Astrocyte (in vitro differentiated cells and primary cell): ENCODE results near the gene TAS2R13. TPM values are rescaled to one million over a fixed set of nuclear protein-coding genes. Genes with fewer than 3 reads are reported as not detected.

Experiments
- DNase-seq: peaks from one replicate; pipeline ENCODE4 v3.0.0-alpha.2; 2010; ENCODE audit warnings: low read depth
- FAIRE-seq: peaks from 2 replicates; lab custom pipeline; 2011; peaks lifted over from hg19 to GRCh38; lab: Jason Lieb, UNC
- H2AFZ ChIP-seq: 2 replicates; pipeline ENCODE4 v1.6.0; 2012; ENCODE audit warnings: low read depth, low read length, inconsistent platforms
- H3K27ac ChIP-seq: 2 replicates; pipeline ENCODE4 v1.5.1; 2011; ENCODE audit warnings: low read depth, low read length, inconsistent platforms
- H3K27me3 ChIP-seq: 2 replicates; pipeline ENCODE4 v1.6.0; 2011; ENCODE audit warnings: low read length, inconsistent platforms; ENCODE audit not compliant: insufficient read depth
- H3K36me3 ChIP-seq: 2 replicates; pipeline ENCODE4 v1.5.1; 2011; ENCODE audit warnings: low read length, inconsistent platforms; ENCODE audit not compliant: insufficient read depth
- H3K4me1 ChIP-seq: 2 replicates; pipeline ENCODE4 v1.5.1; 2011; ENCODE audit warnings: low read length, inconsistent platforms; ENCODE audit not compliant: insufficient read depth
- H3K4me2 ChIP-seq: 2 replicates; pipeline ENCODE4 v1.6.0; 2012; ENCODE audit warnings: low read length, inconsistent platforms
- H3K4me3 ChIP-seq: 2 replicates; pipeline ENCODE4 v1.5.1; 2011; ENCODE audit warnings: low read depth, mild to moderate bottlenecking, low read length, inconsistent platforms; ENCODE audit not compliant: insufficient read depth
- H3K79me2 ChIP-seq: 2 replicates; pipeline ENCODE4 v1.6.0; 2012; ENCODE audit warnings: mild to moderate bottlenecking, low read length, inconsistent platforms; ENCODE audit not compliant: insufficient read depth
- H3K9ac ChIP-seq: 2 replicates; pipeline ENCODE4 v1.6.0; 2012; ENCODE audit warnings: mild to moderate bottlenecking, low read length, inconsistent platforms
- H3K9me3 ChIP-seq: 2 replicates; pipeline ENCODE4 v1.5.1; 2012; ENCODE audit warnings: low read depth, mild to moderate bottlenecking, low read length, inconsistent platforms; ENCODE audit not compliant: insufficient read depth
- H4K20me1 ChIP-seq: 2 replicates; pipeline ENCODE4 v1.6.0; 2012; ENCODE audit warnings: low read length, inconsistent platforms; ENCODE audit not compliant: insufficient read depth
- H3K27ac Mint-ChIP-seq: one replicate; pipeline ENCODE4 v1.8.0; 2021; ENCODE audit warnings: mild to moderate bottlenecking, mixed read lengths; ENCODE audit not compliant: unreplicated experiment
- H3K27me3 Mint-ChIP-seq: one replicate; pipeline ENCODE4 v1.8.0; 2021; ENCODE audit warnings: low read depth, mixed read lengths; ENCODE audit not compliant: unreplicated experiment
- H3K36me3 Mint-ChIP-seq: one replicate; pipeline ENCODE4 v1.8.0; 2021; ENCODE audit warnings: low read depth, mixed read lengths; ENCODE audit not compliant: unreplicated experiment
- H3K4me1 Mint-ChIP-seq: one replicate; pipeline ENCODE4 v1.8.0; 2021; ENCODE audit warnings: low read depth, mixed read lengths; ENCODE audit not compliant: unreplicated experiment
- H3K4me3 Mint-ChIP-seq: one replicate; pipeline ENCODE4 v1.8.0; 2021; ENCODE audit warnings: mild to moderate bottlenecking, moderate library complexity, mixed read lengths; ENCODE audit not compliant: unreplicated experiment
- H3K9me3 Mint-ChIP-seq: one replicate; pipeline ENCODE4 v1.8.0; 2021; ENCODE audit warnings: mild to moderate bottlenecking, mixed read lengths; ENCODE audit not compliant: unreplicated experiment
- CTCF ChIP-seq: IDR thresholded peaks from 2 replicates; pipeline ENCODE4 v1.5.1; 2011; ENCODE audit warnings: low read depth, mild to moderate bottlenecking, inconsistent platforms, low read length, moderate library complexity; ENCODE audit not compliant: insufficient read depth
- EZH2 ChIP-seq: IDR thresholded peaks from 2 replicates; pipeline ENCODE4 v1.6.1; 2012; ENCODE audit warnings: mild to moderate bottlenecking, low read length, inconsistent platforms; ENCODE audit not compliant: insufficient read depth
- total RNA-seq: library from RNA; stranded (reverse); gene quantifications from 2 replicates; pipeline ENCODE4 v1.2.1, GENCODE V29; 2021

Gene TAS2R13
- total RNA-seq, 1 donor from 2014 or later: 0.43 TPM

GRCh38 chr12:10896854-10897253 is 12.5 kb downstream of the TAS2R13 start:
- H3K4me1 ChIP-seq: no peaks in the 10 kb centered on the region
- DNase-seq (no peak), FAIRE-seq (no peak)

GRCh38 chr12:10891937-10892336 is 17.4 kb downstream of the TAS2R13 start:
- no peaks in the 10 kb centered on the region for H3K9me3 ChIP-seq
- H3K4me1 Mint-ChIP-seq: no peaks in the 10 kb centered on the region
- no peak overlapping the region for H2AFZ ChIP-seq
- H3K27me3 Mint-ChIP-seq: no peaks in the 10 kb centered on the region
- no peaks in the 10 kb centered on the region for H4K20me1 ChIP-seq
- no peak overlapping the region for H3K4me3 ChIP-seq
- H3K9me3 Mint-ChIP-seq: no peaks in the 10 kb centered on the region
- H3K27me3 ChIP-seq: no peaks in the 10 kb centered on the region
- no peaks in the 10 kb centered on the region for H3K4me1 ChIP-seq
- TF ChIP-seq EZH2 (no peak), CTCF (no peak)
- no peak overlapping the region for H3K4me3 Mint-ChIP-seq
- no peaks in the 10 kb centered on the region for H3K79me2 ChIP-seq
- H3K36me3 ChIP-seq: no peaks in the 10 kb centered on the region
- H3K36me3 Mint-ChIP-seq: peaks cover 2% of the 10 kb centered on the region
- FAIRE-seq: no peak
- DNase-seq: no peak
- no peak overlapping the region for H3K9ac ChIP-seq
- no peak overlapping the region for H3K4me2 ChIP-seq
- H3K27ac Mint-ChIP-seq: no peak overlapping the region
- no peak overlapping the region for H3K27ac ChIP-seq

More at GRCh38 chr12:10896854-10897253, 12.5 kb downstream of the TAS2R13 start:
- Mint-ChIP-seq H3K4me3 (no peak overlapping the region), H3K9me3 (peaks cover 3% of the 10 kb centered on the region), H3K27ac (no peak overlapping the region), H3K36me3 (peaks cover 5% of the 10 kb centered on the region), H3K4me1 (no peaks in the 10 kb centered on the region), H3K27me3 (no peaks in the 10 kb centered on the region)
- no peak for TF ChIP-seq CTCF
- TF ChIP-seq EZH2: no peak
- Histone ChIP-seq H3K27me3 (no peaks in the 10 kb centered on the region), H3K79me2 (no peaks in the 10 kb centered on the region), H3K4me2 (no peak overlapping the region), H3K36me3 (no peaks in the 10 kb centered on the region), H3K27ac (no peak overlapping the region), H3K9ac (no peak overlapping the region), H2AFZ (no peak overlapping the region), H4K20me1 (no peaks in the 10 kb centered on the region), H3K4me3 (no peak overlapping the region), H3K9me3 (no peaks in the 10 kb centered on the region)

GRCh38 chr12:10889226-10889625 is 20.1 kb downstream of the TAS2R13 start:
- no peaks in the 10 kb centered on the region for H3K27me3 ChIP-seq
- no peaks in the 10 kb centered on the region for H3K36me3 ChIP-seq
- no peak overlapping the region for H3K27ac ChIP-seq
- TF ChIP-seq EZH2 (no peak), CTCF (no peak)
- no peak overlapping the region for H3K9ac ChIP-seq
- H3K9me3 ChIP-seq: no peaks in the 10 kb centered on the region
- no peaks in the 10 kb centered on the region for H4K20me1 ChIP-seq
- Mint-ChIP-seq H3K36me3 (peaks cover 2% of the 10 kb centered on the region), H3K9me3 (no peaks in the 10 kb centered on the region), H3K27me3 (no peaks in the 10 kb centered on the region), H3K4me1 (no peaks in the 10 kb centered on the region), H3K27ac (no peak overlapping the region), H3K4me3 (no peak overlapping the region)
- no peaks in the 10 kb centered on the region for H3K79me2 ChIP-seq
- H3K4me1 ChIP-seq: no peaks in the 10 kb centered on the region
- FAIRE-seq (no peak), DNase-seq (no peak)
- no peak overlapping the region for H2AFZ ChIP-seq
- no peak overlapping the region for H3K4me3 ChIP-seq
- H3K4me2 ChIP-seq: no peak overlapping the region
